GM12878 (cell line): ENCODE measurements around the gene RHBG. TPM values are rescaled to one million over a fixed set of nuclear protein-coding genes. Genes with fewer than 3 reads are reported as not detected.

Source experiments
- ATAC-seq: fragments of 200-7000 bp; cut with Tn5 transposase; 3 replicates; pipeline ENCODE4 v1.9.1; 2020; ENCODE audit warnings: mild to moderate bottlenecking, moderate library complexity
- BruUV-seq: library from RNA; stranded (reverse); fragments of 400-500 nt; replicated peaks from 2 replicates; lab custom pipeline; 2021; lab: Mats Ljungman, UMichigan
- CTCF ChIA-PET: fragments of 300-600 bp; sonication (Branson Sonifier 250); formaldehyde crosslinking; extraction: SDS; loops from one replicate; lab custom pipeline; 2021; ENCODE audit warnings: inconsistent platforms; lab: Yijun Ruan, JAX
- POLR2A ChIA-PET: fragments of 350-600 bp; formaldehyde crosslinking; extraction: SDS; loops from one replicate; lab custom pipeline; 2021; ENCODE audit warnings: inconsistent platforms; lab: Charles Lee
- RAD21 ChIA-PET: fragments of 300-600 bp; sonication (Branson Sonifier 250); formaldehyde crosslinking; loops from one replicate; lab custom pipeline; 2023; ENCODE audit warnings: antibody characterized with exemption; ENCODE audit not compliant: unreplicated experiment; lab: Charles Lee
- SMC1A ChIA-PET: fragments of 300-600 bp; sonication (Branson Sonifier 250); formaldehyde crosslinking; loops from one replicate; lab custom pipeline; 2023; ENCODE audit not compliant: unreplicated experiment, uncharacterized antibody; lab: Charles Lee
- DNase-seq: peaks from one replicate; pipeline ENCODE4 v3.0.0-alpha.2; 2011; ENCODE audit warnings: low read depth, low spot score
- FAIRE-seq: peaks from 3 replicates; lab custom pipeline; 2011; peaks lifted over from hg19 to GRCh38; lab: Jason Lieb, UNC
- H2AFZ ChIP-seq: 2 replicates; pipeline ENCODE4 v1.6.0; 2011; ENCODE audit warnings: low read depth, low read length, control low read depth; ENCODE audit not compliant: control insufficient read depth
- H3K27ac ChIP-seq: 2 replicates; pipeline ENCODE4 v1.5.1; 2011; ENCODE audit warnings: control low read depth; ENCODE audit not compliant: control insufficient read depth, insufficient read depth
- H3K27me3 ChIP-seq, 2 experiments: replicated peaks in 1 of 2; 2 replicates each; pipeline versions ENCODE4 v1.6.0 to v1.6.1; 2011; ENCODE audit warnings: low read length in 1 of 2; ENCODE audit not compliant: control insufficient read depth in 2 of 2, insufficient read depth in 2 of 2
- H3K36me3 ChIP-seq, 2 experiments: 2 replicates each; pipeline ENCODE4 v1.5.1; 2011; ENCODE audit warnings: low read length in 1 of 2; ENCODE audit not compliant: control insufficient read depth in 2 of 2, insufficient read depth in 2 of 2
- H3K4me1 ChIP-seq: 2 replicates; pipeline ENCODE4 v1.6.1; 2011; ENCODE audit warnings: mild to moderate bottlenecking, low read length, moderate library complexity, mixed read lengths; ENCODE audit not compliant: control insufficient read depth, insufficient read depth
- H3K4me2 ChIP-seq: 2 replicates; pipeline ENCODE4 v1.6.0; 2011; ENCODE audit warnings: control low read depth; ENCODE audit not compliant: control insufficient read depth, insufficient read depth
- H3K4me3 ChIP-seq: fragments of 200-600 bp; sonication (generic); 2 replicates; pipeline ENCODE4 v1.5.1; 2016
- H3K79me2 ChIP-seq: 2 replicates; pipeline ENCODE4 v1.6.0; 2011; ENCODE audit warnings: low read length; ENCODE audit not compliant: control insufficient read depth, insufficient read depth
- H3K9ac ChIP-seq: 2 replicates; pipeline ENCODE4 v1.8.0; 2011; ENCODE audit warnings: low read length, control low read depth, mixed read lengths; ENCODE audit not compliant: control insufficient read depth, insufficient read depth
- H3K9me3 ChIP-seq: replicated peaks from 3 replicates; pipeline ENCODE4 v1.5.1; 2011; ENCODE audit warnings: mild to moderate bottlenecking, low read length; ENCODE audit not compliant: control insufficient read depth, insufficient read depth
- H4K20me1 ChIP-seq: 2 replicates; pipeline ENCODE4 v1.6.0; 2011; ENCODE audit not compliant: control insufficient read depth, insufficient read depth
- RB1 ChIP-seq: fragments of 450-650 bp; formaldehyde crosslinking; IDR thresholded peaks from 2 replicates; pipeline ENCODE4 v1.6.1; 2017; ENCODE audit warnings: mild to moderate bottlenecking, borderline replicate concordance
- STAT1 ChIP-seq: fragments of 450-650 bp; conservative IDR thresholded peaks from 2 replicates; pipeline ENCODE4 v1.6.1; 2014; ENCODE audit warnings: antibody characterized with exemption, mild to moderate bottlenecking
- ZBTB33 ChIP-seq: fragments of 450-650 bp; IDR thresholded peaks from 2 replicates; pipeline ENCODE4 v1.6.1; 2017; ENCODE audit warnings: mild to moderate bottlenecking
- ZNF207 ChIP-seq: fragments of 450-650 bp; IDR thresholded peaks from 2 replicates; pipeline ENCODE4 v1.6.1; 2014; ENCODE audit warnings: antibody characterized with exemption, mild to moderate bottlenecking, borderline replicate concordance
- ZNF217 ChIP-seq: fragments of 450-650 bp; IDR thresholded peaks from 2 replicates; pipeline ENCODE4 v1.6.1; 2017; ENCODE audit warnings: antibody characterized with exemption, mild to moderate bottlenecking
- WGBS: methylation state at CpG from one replicate; pipeline ENCODE4 v1.1.6; 2016; ENCODE audit warnings: low lambda C conversion rate; ENCODE audit not compliant: insufficient replicate concordance, insufficient coverage; ENCODE audit errors: missing lambda C conversion rate; 5-methylcytosine and 5-hydroxymethylcytosine counted together
- in situ Hi-C: fragments of 300-500 bp; cut with MboI; formaldehyde crosslinking; loops from 9 replicates; pipeline ENCODE4 v1.14.3; 2018; ENCODE audit warnings: mixed read lengths
- intact Hi-C: fragments of 100-400 bp; cut with micrococcal nuclease; formaldehyde crosslinking; loops from one replicate; pipeline ENCODE4 v1.14.2; 2022; ENCODE audit not compliant: unreplicated experiment
- polyA plus RNA-seq, 11 experiments: library from polyadenylated mRNA; depleted of rRNA in 4 of 11; unstranded in 6 of 11; stranded (reverse) in 5 of 11; fragments of >200 nt; fragmentation: Nextera tagmentation in 4 of 11; fragmentation: Illumina TruSeq in 1 of 11; extraction: Ambion mirVana in 4 of 11; extraction: Trizol in 1 of 11; gene quantifications; 1 replicate in 1 of 11; 2 replicates in 10 of 11; pipeline versions ENCODE4 v1.2.1 to v1.2.3, GENCODE V29; 2011 to 2016; ENCODE audit warnings: inconsistent platforms in 2 of 11, missing spikeins in 2 of 11, low read depth in 1 of 11
- total RNA-seq, 4 experiments: library from RNA; depleted of rRNA in 3 of 4; stranded (reverse); fragments of >200 nt in 3 of 4; fragmentation: Illumina TruSeq in 1 of 4; extraction: Trizol in 1 of 4; gene quantifications; 2 replicates each; pipeline versions ENCODE4 v1.2.1 to v1.2.3, GENCODE V29; 2013 to 2021

The RHBG gene
- total and polyA plus RNA-seq, 10 of the 15 experiments (the other 5 are each of a cell fraction or from before 2014, with no cell fraction given): not detected

- no peak for TF ChIP-seq ZBTB33
Observed at GRCh38 chr1:156427957-156428356, 58.9 kb downstream of the RHBG start (continued).

DNA sequence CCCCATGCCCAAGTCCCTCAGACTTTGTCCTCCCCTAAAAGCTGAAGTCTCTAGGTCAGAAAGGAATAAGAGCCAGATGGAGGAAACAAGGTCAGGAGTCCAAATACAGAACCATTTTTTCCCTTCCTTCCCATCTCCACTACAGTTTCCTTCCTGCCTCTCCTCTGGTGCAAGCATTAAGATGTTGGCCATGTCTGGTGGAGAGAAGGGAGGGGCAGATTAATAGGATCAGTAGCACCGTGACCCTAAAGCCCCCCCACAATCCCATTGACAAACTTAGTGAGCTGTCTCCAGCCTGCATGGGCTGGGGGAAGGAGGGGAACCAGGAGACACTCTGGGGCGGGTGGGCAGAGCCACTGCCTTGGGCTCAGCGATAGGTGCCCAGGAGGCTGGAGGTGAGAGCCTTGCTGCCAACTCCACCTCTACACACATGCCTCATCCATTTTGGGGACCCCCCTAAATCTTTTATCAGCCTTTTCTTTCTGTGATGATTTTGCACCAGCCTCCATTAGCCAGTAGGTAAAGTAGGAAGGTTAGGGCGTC, 59.8 kb downstream of the RHBG start:
- FAIRE-seq: no peak
- ATAC-seq: no peak
- DNase-seq: no peak
- in situ Hi-C loops (no loop called here), intact Hi-C loops (no loop called here)
- H3K9me3 ChIP-seq: no peaks in the 10 kb centered on the region
- peaks cover 13 to 19% of the 10 kb centered on the region in 2 experiments for H3K27me3 ChIP-seq
- H3K27ac ChIP-seq: no peak overlapping the region
- no peaks in the 10 kb centered on the region; the same call in 1 of the 2 replicates for H3K4me1 ChIP-seq
- no peak overlapping the region for H3K9ac ChIP-seq
- WGBS: 0% methylated on average over 4 of the region's 4 CpGs
- RAD21 ChIA-PET: interaction anchor here (1.2 kb wide), 1 partner anchor 17 kb away, joined by 4 read pairs; no protein-coding TSS in a partner anchor
- no TSS peak for BruUV-seq
- no peak overlapping the region for H2AFZ ChIP-seq
- no peak for TF ChIP-seq ZNF217
- no peak for TF ChIP-seq RB1
- TF ChIP-seq STAT1: no peak
- TF ChIP-seq ZNF207: no peak
- TF ChIP-seq, all 136 proteins: peak for 0
- Histone ChIP-seq H3K79me2 (no peaks in the 10 kb centered on the region), H3K4me3 (no peak overlapping the region), H4K20me1 (no peaks in the 10 kb centered on the region; the same call in 1 of the 2 replicates), H3K36me3 (no peaks in the 10 kb centered on the region), H3K4me2 (no peak overlapping the region)
- ChIA-PET CTCF (interaction anchor here (2.9 kb wide), 1 partner anchor 43 kb away, joined by 13 read pairs; no protein-coding TSS in a partner anchor), POLR2A (no interaction called here), SMC1A (no interaction called here)
